K562 (cell line): ENCODE measurements around the gene SEPTIN12. TPM values are rescaled to one million over a fixed set of nuclear protein-coding genes. Genes with fewer than 3 reads are reported as not detected.

ENCODE experiments used
- ATAC-seq: fragments of 200-7000 bp; cut with Tn5 transposase; 3 replicates; pipeline ENCODE4 v1.9.1; 2020; ENCODE audit warnings: moderate library complexity
- BruUV-seq: library from RNA; stranded (reverse); fragments of 400-500 nt; replicated peaks from 2 replicates; lab custom pipeline; 2021; lab: Mats Ljungman, UMichigan
- CTCF ChIA-PET: fragments of 300-600 bp; formaldehyde crosslinking; extraction: SDS; loops from one replicate; lab custom pipeline; 2021; ENCODE audit warnings: low intra/inter-chr PET ratio; lab: Yijun Ruan, JAX
- POLR2A ChIA-PET: fragments of 300-600, 350-650 bp; sonication (Branson Sonifier 250); formaldehyde crosslinking; extraction: SDS; loops from one replicate; lab custom pipeline; 2021; ENCODE audit warnings: antibody characterized with exemption, inconsistent platforms; lab: Yijun Ruan, JAX
- DNase-seq, 4 experiments: peaks; one replicate each; pipeline versions ENCODE4 v3.0.0 to v3.0.0-alpha.2; 2011 to 2018; ENCODE audit warnings: low spot score in 3 of 4, mixed read lengths in 3 of 4; ENCODE audit errors: extremely low read depth in 1 of 4
- FAIRE-seq: peaks from 2 replicates; lab custom pipeline; 2011; peaks lifted over from hg19 to GRCh38; lab: Jason Lieb, UNC
- H2AFZ ChIP-seq: 2 replicates; pipeline ENCODE4 v1.6.0; 2011; ENCODE audit warnings: low read depth, low read length, control low read depth, inconsistent platforms
- H3K27ac ChIP-seq: fragments of 200-600 bp; 3 replicates; pipeline ENCODE4 v1.8.0; 2011; ENCODE audit warnings: low read depth, mild to moderate bottlenecking, control low read depth, inconsistent platforms, low read length, moderate library complexity, mixed read lengths; ENCODE audit errors: extremely low read depth
- H3K27me3 ChIP-seq, 2 experiments: fragments of 300-600 bp in 1 of 2; 2 replicates in 1 of 2; 3 replicates in 1 of 2; pipeline versions ENCODE4 v1.6.0 to v1.8.0; 2011; ENCODE audit warnings: inconsistent platforms in 2 of 2, low read length in 2 of 2, mild to moderate bottlenecking in 1 of 2, mixed read lengths in 1 of 2, moderate library complexity in 1 of 2; ENCODE audit not compliant: control insufficient read depth in 2 of 2, insufficient read depth in 2 of 2
- H3K36me3 ChIP-seq: fragments of 300-600 bp; 3 replicates; pipeline ENCODE4 v1.8.0; 2011; ENCODE audit warnings: mild to moderate bottlenecking, low read length, inconsistent platforms; ENCODE audit not compliant: control insufficient read depth, insufficient read depth
- H3K4me1 ChIP-seq, 2 experiments: fragments of 200-600 bp in 1 of 2; replicated peaks in 1 of 2; 2 replicates in 1 of 2; 3 replicates in 1 of 2; pipeline versions ENCODE4 v1.5.1 to v1.8.0; 2011; ENCODE audit warnings: inconsistent platforms in 2 of 2, low read length in 2 of 2, mild to moderate bottlenecking in 1 of 2, mixed read lengths in 1 of 2, moderate library complexity in 1 of 2; ENCODE audit not compliant: control insufficient read depth in 2 of 2, insufficient read depth in 2 of 2
- H3K4me2 ChIP-seq: 2 replicates; pipeline ENCODE4 v1.6.1; 2011; ENCODE audit warnings: low read length, control low read depth, inconsistent platforms, mixed read lengths; ENCODE audit not compliant: insufficient read depth
- H3K4me3 ChIP-seq: fragments of 200-600 bp; sonication (generic), shearing (Covaris generic); 2 replicates; pipeline ENCODE4 v1.5.1; 2016; ENCODE audit warnings: control low read depth, inconsistent platforms
- H3K79me2 ChIP-seq: fragments of 200-600 bp; 3 replicates; pipeline ENCODE4 v1.8.0; 2011; ENCODE audit warnings: low read length, inconsistent platforms; ENCODE audit not compliant: control insufficient read depth, insufficient read depth
- H3K9ac ChIP-seq, 2 experiments: 2 replicates each; pipeline versions ENCODE4 v1.6.0 to v1.6.1; 2011; ENCODE audit warnings: low read depth in 2 of 2, low read length in 2 of 2, control low read depth in 1 of 2, inconsistent platforms in 1 of 2, mild to moderate bottlenecking in 1 of 2, mixed read lengths in 1 of 2; ENCODE audit not compliant: insufficient read depth in 1 of 2
- H3K9me1 ChIP-seq: one replicate; pipeline ENCODE4 v1.6.0; 2011; ENCODE audit warnings: inconsistent platforms, mild to moderate bottlenecking, low read length, moderate library complexity; ENCODE audit not compliant: control insufficient read depth, insufficient read depth
- H3K9me3 ChIP-seq: replicated peaks from 2 replicates; pipeline ENCODE4 v1.5.1; 2011; ENCODE audit warnings: low read depth, low read length, inconsistent platforms; ENCODE audit not compliant: control insufficient read depth, insufficient read depth
- H4K20me1 ChIP-seq: replicated peaks from 2 replicates; pipeline ENCODE4 v1.6.1; 2011; ENCODE audit warnings: low read length, inconsistent platforms, mixed read lengths; ENCODE audit not compliant: control insufficient read depth, insufficient read depth
- CBX5 ChIP-seq: IDR thresholded peaks from 2 replicates; pipeline ENCODE4 v1.6.1; 2014; ENCODE audit warnings: low read depth, borderline replicate concordance
- GMEB1 ChIP-seq: fragments of 250-450 bp; sonication (Bioruptor Pico); IDR thresholded peaks from 2 replicates; pipeline ENCODE4 v1.4.0; 2020; ENCODE audit warnings: mild to moderate bottlenecking
- KAT7 ChIP-seq: sonication (generic); formaldehyde crosslinking; IDR thresholded peaks from 2 replicates; pipeline ENCODE4 v1.8.0; 2022; ENCODE audit warnings: missing genetic modification reagents, mild to moderate bottlenecking, borderline replicate concordance
- MEF2D ChIP-seq: conservative IDR thresholded peaks from 2 replicates; pipeline ENCODE4 v1.6.1; 2016; ENCODE audit warnings: low read depth, missing genetic modification characterization, missing compliant biosample characterization
- PRDM10 ChIP-seq: fragments of 450-650 bp; IDR thresholded peaks from 2 replicates; pipeline ENCODE4 v1.6.1; 2018; ENCODE audit not compliant: partially characterized antibody
- TSHZ1 ChIP-seq: fragments of 250-450 bp; sonication (Bioruptor Pico); IDR thresholded peaks from 2 replicates; pipeline ENCODE4 v1.4.0; 2020; ENCODE audit warnings: mild to moderate bottlenecking, moderate library complexity
- ZNF695 ChIP-seq: fragments of 450-650 bp; formaldehyde crosslinking; IDR thresholded peaks from 2 replicates; pipeline ENCODE4 v1.4.0; 2020; ENCODE audit warnings: mild to moderate bottlenecking, moderate library complexity
- ZNF740 ChIP-seq, 3 experiments: fragments of 200-800 bp in 1 of 3; sonication (Bioruptor generic) in 1 of 3; sonication (generic) in 1 of 3; formaldehyde crosslinking in 1 of 3; IDR thresholded peaks; 2 replicates each; pipeline versions ENCODE4 v1.6.1 to v1.8.0; 2016 to 2022; ENCODE audit warnings: mild to moderate bottlenecking in 2 of 3, missing compliant biosample characterization in 2 of 3, missing genetic modification characterization in 2 of 3, missing genetic modification reagents in 1 of 3
- WGBS: fragments of 100-300 bp; shearing (Covaris generic); methylation state at CpG from one replicate; pipeline ENCODE4 v1.1.6; 2016; ENCODE audit warnings: low coverage, mixed read lengths; ENCODE audit not compliant: insufficient coverage; ENCODE audit errors: missing lambda C conversion rate; 5-methylcytosine and 5-hydroxymethylcytosine counted together
- in situ Hi-C: fragments of 300-500 bp; cut with MboI; formaldehyde crosslinking; loops from 4 replicates; pipeline ENCODE4 v1.15.0; 2018; ENCODE audit warnings: inconsistent platforms, mixed read lengths
- intact Hi-C: fragments of 100-400 bp; cut with micrococcal nuclease; formaldehyde crosslinking; loops from 2 replicates; pipeline ENCODE4 v1.14.2; 2022
- polyA plus RNA-seq, 8 experiments: library from polyadenylated mRNA; depleted of rRNA in 4 of 8; stranded (reverse) in 5 of 8; unstranded in 3 of 8; fragments of >200 nt; fragmentation: Nextera tagmentation in 2 of 8; fragmentation: Illumina TruSeq in 1 of 8; extraction: Ambion mirVana in 2 of 8; extraction: Trizol in 1 of 8; gene quantifications; 2 replicates each; pipeline versions ENCODE4 v1.2.1 to v1.2.3, GENCODE V29; 2011 to 2014; ENCODE audit warnings: inconsistent platforms in 1 of 8, missing spikeins in 1 of 8
- total RNA-seq, 7 experiments: library from RNA; depleted of rRNA in 6 of 7; stranded (reverse); fragments of >200 nt in 6 of 7; fragmentation: Illumina TruSeq in 2 of 7; extraction: Trizol in 2 of 7; gene quantifications; 2 replicates each; pipeline versions ENCODE4 v1.2.1 to v1.2.3, GENCODE V29; 2011 to 2021; ENCODE audit warnings: low replicate concordance in 1 of 7

SEPTIN12 gene
- total and polyA plus RNA-seq, 9 of the 15 experiments (the other 6 are each of a cell fraction or from before 2014, with no cell fraction given) = not detected

GRCh38 chr16:4801051-4801961 is 13.2 kb upstream of the SEPTIN12 start:
- Histone ChIP-seq H4K20me1 (no peaks in the 10 kb centered on the region; the same call in 1 of the 2 replicates), H3K9me3 (no peaks in the 10 kb centered on the region), H3K27me3 (no peaks in the 10 kb centered on the region), H3K4me1 (peaks cover 35 to 72% of the 10 kb centered on the region in 2 experiments), H3K4me2 (peak overlapping the region; percentile 79), H3K9me1 (no peaks in the 10 kb centered on the region), H2AFZ (peak overlapping the region; percentile 91), H3K79me2 (peaks cover 6% of the 10 kb centered on the region; the same call in 2 of the 3 replicates)
- ChIA-PET CTCF (no interaction called here), POLR2A (interaction anchor here (0.6 to 1.8 kb wide), 3 partner anchors 14 to 34 kb away, joined by 3 to 4 read pairs (median 4); partner anchors contain the start of gene ZNF500)
- no peak for ATAC-seq
- intact Hi-C loops = loop anchor here (5.0 kb wide), 1 partner anchor 84 kb away; no protein-coding TSS in a partner anchor
- WGBS = 52% methylated on average over 21 of the region's 29 CpGs
- no peak for TF ChIP-seq TSHZ1 (CRISPR knock-in tag)
- TF ChIP-seq ZNF695 = no peak
- no peak for TF ChIP-seq CBX5
- TF ChIP-seq MEF2D (tag) = no peak
- no peak for TF ChIP-seq GMEB1 (CRISPR knock-in tag)
- TF ChIP-seq PRDM10 = no peak
- TF ChIP-seq ZNF740 (CRISPR knock-in tag; IDR thresholded peaks at IDR 0.05) = 0 out of 2 replicates have a peak, but pooled peaks have one; percentile 55
- no peak for TF ChIP-seq ZNF740 (tag; IDR thresholded peaks at IDR 0.05)
- no peak for TF ChIP-seq KAT7 (CRISPR knock-in tag)
- TF ChIP-seq, all 486 proteins: peak for 1
- H3K4me3 ChIP-seq = peak overlapping the region; percentile 89
- no TSS peak for BruUV-seq
- DNase-seq (no peak), FAIRE-seq (no peak)
- in situ Hi-C loops = no loop called here
- peak overlapping the region; percentile 67 to 89 for H3K9ac ChIP-seq
- H3K36me3 ChIP-seq = peaks cover 36% of the 10 kb centered on the region; the same call in 2 of the 3 replicates
- peak overlapping the region; percentile 78 for H3K27ac ChIP-seq
